Measurements from ENCODE around the gene GRAMD4. TPM values are rescaled to one million over a fixed set of nuclear protein-coding genes. Genes with fewer than 3 reads are reported as not detected.
A peak's percentile ranks its signal among the peaks of the same experiment; 100 is the strongest.

The GRAMD4 gene
- total RNA-seq, 1 experiment from 2014 or later = 38.2 TPM

DNA sequence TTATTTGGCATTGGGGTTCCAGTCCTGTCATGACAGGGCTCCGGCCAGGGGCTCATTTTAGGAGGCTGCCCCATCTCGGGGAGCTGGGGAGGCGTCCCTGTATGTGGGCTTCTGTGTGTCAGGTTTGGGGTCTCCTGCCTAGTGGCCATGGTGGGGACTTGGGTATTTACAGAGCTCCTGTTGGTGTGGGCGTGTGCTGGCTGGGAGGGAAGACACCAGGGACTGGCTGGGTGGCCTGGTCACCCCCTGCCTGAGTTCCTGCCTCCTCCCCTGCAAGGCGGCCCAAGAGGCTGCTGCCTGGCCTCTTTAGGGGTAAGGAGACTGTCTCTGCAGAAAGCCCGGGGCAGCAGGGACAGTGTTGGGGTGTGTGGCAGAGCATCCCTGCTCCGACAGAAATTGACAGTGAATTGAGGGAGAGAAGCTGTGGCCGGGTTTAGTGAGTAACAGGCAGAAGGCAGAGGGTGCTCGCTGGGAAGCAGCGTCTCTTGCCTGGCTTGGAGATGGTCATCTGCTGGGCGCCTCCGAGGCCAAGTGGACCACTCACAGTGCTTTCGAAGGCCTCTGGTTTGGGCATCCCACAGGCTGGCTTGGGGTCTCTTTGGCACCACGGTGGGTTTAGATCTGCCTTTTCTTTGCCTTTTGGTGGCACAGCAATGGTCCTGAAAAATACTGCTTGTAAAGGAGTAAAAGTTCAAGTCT lies 40.3 kb upstream of the GRAMD4 start:
- Histone ChIP-seq H3K4me1 (replicated peaks; ENCODE audit: insufficient read depth) (peaks cover 30% of the 10 kb centered on the region), H3K36me3 (ENCODE audit: low read depth) (peaks cover 12% of the 10 kb centered on the region; the same call in 1 of the 2 replicates), H3K27me3 (ENCODE audit: insufficient read depth, low read depth) (no peaks in the 10 kb centered on the region), H3K27ac (no peak overlapping the region), H4K20me1 (ENCODE audit: insufficient read depth) (peaks cover 57% of the 10 kb centered on the region), H3K79me2 (ENCODE audit: low read depth) (peaks cover 70% of the 10 kb centered on the region), H3F3A (ENCODE audit: insufficient read depth, low read depth) (peaks cover 25% of the 10 kb centered on the region), H3K9me2 (ENCODE audit: insufficient read depth) (no peaks in the 10 kb centered on the region), H2AFZ (no peak overlapping the region), H3K4me2 (no peak overlapping the region), H3K4me3 (no peak overlapping the region), H3K9me3 (ENCODE audit: insufficient read depth, low read depth) (no peaks in the 10 kb centered on the region)
- intact Hi-C loops (cut with micrococcal nuclease; ENCODE audit: unreplicated experiment) = no loop called here
- no peak for TF ChIP-seq EZH2 (IDR thresholded peaks at IDR 0.05; ENCODE audit: low read depth)
- TF ChIP-seq, protein P1, sequence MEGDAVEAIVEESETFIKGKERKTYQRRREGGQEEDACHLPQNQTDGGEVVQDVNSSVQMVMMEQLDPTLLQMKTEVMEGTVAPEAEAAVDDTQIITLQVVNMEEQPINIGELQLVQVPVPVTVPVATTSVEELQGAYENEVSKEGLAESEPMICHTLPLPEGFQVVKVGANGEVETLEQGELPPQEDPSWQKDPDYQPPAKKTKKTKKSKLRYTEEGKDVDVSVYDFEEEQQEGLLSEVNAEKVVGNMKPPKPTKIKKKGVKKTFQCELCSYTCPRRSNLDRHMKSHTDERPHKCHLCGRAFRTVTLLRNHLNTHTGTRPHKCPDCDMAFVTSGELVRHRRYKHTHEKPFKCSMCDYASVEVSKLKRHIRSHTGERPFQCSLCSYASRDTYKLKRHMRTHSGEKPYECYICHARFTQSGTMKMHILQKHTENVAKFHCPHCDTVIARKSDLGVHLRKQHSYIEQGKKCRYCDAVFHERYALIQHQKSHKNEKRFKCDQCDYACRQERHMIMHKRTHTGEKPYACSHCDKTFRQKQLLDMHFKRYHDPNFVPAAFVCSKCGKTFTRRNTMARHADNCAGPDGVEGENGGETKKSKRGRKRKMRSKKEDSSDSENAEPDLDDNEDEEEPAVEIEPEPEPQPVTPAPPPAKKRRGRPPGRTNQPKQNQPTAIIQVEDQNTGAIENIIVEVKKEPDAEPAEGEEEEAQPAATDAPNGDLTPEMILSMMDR (conservative IDR thresholded peaks at IDR 0.05) = no peak
- ChIA-PET POLR2A (ENCODE audit: unreplicated experiment) (no interaction called here), CTCF (interaction anchor here (0.6 kb wide), 1 partner anchor 1052 kb away, joined by 3 read pairs; no protein-coding TSS in a partner anchor)
- BruUV-seq (replicated peaks) = no TSS peak
- no peak for DNase-seq

DNA sequence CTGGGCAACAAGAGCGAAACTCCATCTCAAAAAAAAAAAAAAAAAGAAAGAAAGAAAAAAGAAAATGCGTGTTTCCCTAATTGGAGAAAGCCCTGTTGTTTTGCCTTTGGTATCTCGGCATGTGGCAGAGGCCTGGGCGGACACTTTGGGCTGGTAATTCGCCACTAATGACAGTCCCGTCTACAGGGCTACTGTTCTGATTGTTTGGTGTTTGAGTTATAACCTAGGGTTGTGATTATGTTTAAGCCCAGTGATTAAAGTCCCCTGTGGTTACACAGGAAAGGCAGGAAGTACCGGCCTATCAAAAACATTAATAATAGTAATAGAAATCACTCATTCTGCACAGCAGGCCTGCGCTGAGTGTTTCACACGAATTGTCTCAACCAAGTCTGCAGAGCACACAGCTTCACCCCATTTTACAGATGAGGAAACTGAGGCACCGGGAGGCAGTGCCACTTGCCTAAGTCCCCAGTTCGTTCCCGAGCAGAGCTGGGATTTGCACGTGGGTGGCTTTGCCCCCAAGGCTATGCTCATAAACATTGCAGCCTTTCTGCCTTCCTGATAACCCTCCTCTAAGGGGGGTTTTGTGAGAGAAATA lies 39.1 kb upstream of the GRAMD4 start:
- TF ChIP-seq, protein P1 (conservative IDR thresholded peaks at IDR 0.05) = no peak
- no peak for TF ChIP-seq EZH2 (IDR thresholded peaks at IDR 0.05; ENCODE audit: low read depth)
- BruUV-seq (replicated peaks) = no TSS peak

DNA sequence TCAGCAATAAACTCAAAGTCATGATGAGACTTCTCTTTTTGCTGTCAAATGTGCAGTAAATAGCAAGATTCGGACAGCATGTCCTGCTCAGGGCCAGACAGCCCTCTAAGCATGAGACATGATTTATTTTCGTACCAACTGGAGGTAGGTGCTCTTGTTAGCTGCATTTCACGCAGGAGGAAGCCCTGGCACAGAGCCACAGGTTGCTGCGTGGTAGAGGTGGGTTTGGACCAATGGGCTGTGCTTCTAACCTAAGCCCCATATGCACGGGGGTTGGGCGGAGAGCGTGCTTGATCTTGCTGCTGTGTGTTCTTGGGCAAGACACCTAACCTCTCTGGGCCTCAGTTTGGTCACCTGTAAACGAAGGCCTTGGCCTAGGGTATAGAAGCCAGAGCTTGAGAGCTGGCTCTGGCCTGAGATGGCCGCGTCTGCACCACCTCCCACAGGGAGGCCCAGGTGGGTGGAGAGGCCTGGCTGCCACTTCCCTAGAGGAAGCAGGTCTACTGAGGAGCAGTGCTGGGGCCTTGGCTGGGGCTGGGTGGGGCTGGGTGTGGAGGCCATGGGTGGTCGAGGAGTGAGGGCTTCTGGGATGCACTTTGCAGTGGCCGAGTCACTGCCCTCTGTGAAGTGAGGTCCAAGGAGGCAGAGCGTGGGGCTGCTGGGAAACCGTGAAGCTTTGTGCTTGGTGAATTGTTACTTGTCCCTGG lies 38.5 kb upstream of the GRAMD4 start:
- peak in 1 of 2 experiments; percentile 21 for DNase-seq
- Histone ChIP-seq H3K27ac (no peak overlapping the region), H4K20me1 (ENCODE audit: insufficient read depth) (peaks cover 70% of the 10 kb centered on the region), H3K9me3 (ENCODE audit: insufficient read depth, low read depth) (no peaks in the 10 kb centered on the region), H2AFZ (no peak overlapping the region), H3K9me2 (ENCODE audit: insufficient read depth) (no peaks in the 10 kb centered on the region), H3K27me3 (ENCODE audit: insufficient read depth, low read depth) (no peaks in the 10 kb centered on the region), H3K79me2 (ENCODE audit: low read depth) (peaks cover 70% of the 10 kb centered on the region), H3K4me1 (replicated peaks; ENCODE audit: insufficient read depth) (peaks cover 15% of the 10 kb centered on the region), H3K4me2 (no peak overlapping the region), H3K4me3 (no peak overlapping the region), H3K36me3 (ENCODE audit: low read depth) (peaks cover 12% of the 10 kb centered on the region; the same call in 1 of the 2 replicates), H3F3A (ENCODE audit: insufficient read depth, low read depth) (peaks cover 8% of the 10 kb centered on the region; the same call in 1 of the 2 replicates)
- TF ChIP-seq EZH2 (IDR thresholded peaks at IDR 0.05; ENCODE audit: low read depth) = no peak
- TF ChIP-seq, protein P1 (conservative IDR thresholded peaks at IDR 0.05) = no peak
- intact Hi-C loops (cut with micrococcal nuclease; ENCODE audit: unreplicated experiment) = no loop called here
- CTCF ChIA-PET = no interaction called here
- POLR2A ChIA-PET (ENCODE audit: unreplicated experiment) = no interaction called here
- BruUV-seq (replicated peaks) = no TSS peak

More for the DNA sequence above, 39.1 kb upstream of the GRAMD4 start:
- ChIA-PET CTCF (no interaction called here), POLR2A (ENCODE audit: unreplicated experiment) (no interaction called here)
- Histone ChIP-seq H3K27me3 (ENCODE audit: insufficient read depth, low read depth) (no peaks in the 10 kb centered on the region), H2AFZ (no peak overlapping the region), H3K79me2 (ENCODE audit: low read depth) (peaks cover 70% of the 10 kb centered on the region), H3K4me2 (no peak overlapping the region), H3K4me3 (no peak overlapping the region), H3K36me3 (ENCODE audit: low read depth) (peaks cover 12% of the 10 kb centered on the region; the same call in 1 of the 2 replicates), H3F3A (ENCODE audit: insufficient read depth, low read depth) (peaks cover 13% of the 10 kb centered on the region; the same call in 1 of the 2 replicates), H3K27ac (no peak overlapping the region), H4K20me1 (ENCODE audit: insufficient read depth) (peaks cover 64% of the 10 kb centered on the region), H3K4me1 (replicated peaks; ENCODE audit: insufficient read depth) (peaks cover 19% of the 10 kb centered on the region), H3K9me3 (ENCODE audit: insufficient read depth, low read depth) (no peaks in the 10 kb centered on the region), H3K9me2 (ENCODE audit: insufficient read depth) (no peaks in the 10 kb centered on the region)
- DNase-seq = peak in 1 of 2 experiments; percentile 39
- intact Hi-C loops (cut with micrococcal nuclease; ENCODE audit: unreplicated experiment) = no loop called here
